Testis (tissue), 3 donors: ENCODE results near the gene GNG5. TPM values are rescaled to one million over a fixed set of nuclear protein-coding genes. Genes with fewer than 3 reads are reported as not detected.

Experiments used
- DNase-seq: peaks from one replicate; pipeline ENCODE4 v3.0.0-alpha.2; 2019
- H3K27ac ChIP-seq, 2 donors: fragments of 200-600 bp; sonication (generic); one replicate each; pipeline ENCODE4 v1.5.1; 2019
- H3K27me3 ChIP-seq: fragments of 200-600 bp; sonication (generic); one replicate; pipeline ENCODE4 v1.5.1; 2019
- H3K36me3 ChIP-seq: fragments of 200-600 bp; sonication (generic); one replicate; pipeline ENCODE4 v1.5.1; 2017; ENCODE audit warnings: low read depth; ENCODE audit errors: missing control alignments
- H3K4me1 ChIP-seq: fragments of 200-600 bp; sonication (generic); one replicate; pipeline ENCODE4 v1.5.1; 2019
- H3K4me3 ChIP-seq, 2 donors: fragments of 200-600 bp; sonication (generic); one replicate each; pipeline ENCODE4 v1.5.1; 2017 to 2019
- H3K9me3 ChIP-seq: fragments of 200-600 bp; sonication (generic); one replicate; pipeline ENCODE4 v1.5.1; 2017
- CTCF ChIP-seq, 3 experiments: fragments of 450-650 bp in 2 of 3; fragments of 200-600 bp in 1 of 3; sonication (generic) in 1 of 3; IDR thresholded peaks; one replicate each; pipeline ENCODE4 v1.5.1; 2016 to 2019; ENCODE audit warnings: antibody characterized with exemption in 3 of 3, mild to moderate bottlenecking in 2 of 3, moderate library complexity in 1 of 3
- POLR2A ChIP-seq: fragments of 450-650 bp; IDR thresholded peaks from one replicate; pipeline ENCODE4 v1.6.1; 2017; ENCODE audit warnings: antibody characterized with exemption, mild to moderate bottlenecking, moderate library complexity
- WGBS, 2 donors: methylation state at CpG; one replicate each; pipeline ENCODE4 v1.1.5; 2018; 5-methylcytosine and 5-hydroxymethylcytosine counted together
- intact Hi-C: fragments of 100-400 bp; cut with DNase I; formaldehyde crosslinking; loops from one replicate; pipeline ENCODE4 v1.15.1; 2023; ENCODE audit warnings: low total_unique reads
- polyA plus RNA-seq: library from polyadenylated mRNA; stranded (reverse); fragments of 350-450 nt; fragmentation: Illumina TruSeq; extraction: RNeasy Lipid Tissue Mini Kit (QIAGEN cat#74804); gene quantifications from one replicate; pipeline ENCODE4 v1.2.3, GENCODE V29; 2014; ENCODE audit warnings: low read depth, low replicate concordance; ENCODE audit not compliant: insufficient read depth
- total RNA-seq, 2 donors: library from RNA; depleted of rRNA; stranded (reverse); fragments of >200 nt; gene quantifications; one replicate each; pipeline ENCODE4 v1.2.3, GENCODE V29; 2016

Gene GNG5
- total and polyA plus RNA-seq, 3 donors from 2014 or later: 113 to 193 (median 143) TPM

DNA sequence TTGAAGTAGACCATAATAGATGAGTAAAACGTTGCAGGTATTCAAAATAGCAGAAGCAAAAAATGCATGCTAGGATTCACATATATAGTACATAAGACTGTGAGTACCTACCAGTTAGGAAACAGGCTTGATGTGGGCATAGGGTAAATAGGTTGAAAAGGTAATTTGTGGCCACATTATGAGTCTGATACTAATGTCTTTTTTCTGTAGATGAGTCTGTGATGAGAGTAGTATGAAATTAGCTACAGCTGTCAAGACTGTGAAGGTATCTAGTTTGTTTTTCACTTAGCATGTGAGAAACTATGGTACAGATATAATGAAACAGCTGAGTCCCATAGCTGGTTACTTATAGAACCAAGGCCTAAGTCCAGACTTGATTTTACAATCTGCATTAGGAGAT, 12.6 kb downstream of the GNG5 start:
- intact Hi-C loops: no loop called here
- no peak for DNase-seq
- no peaks in the 10 kb centered on the region for H3K36me3 ChIP-seq
- H3K9me3 ChIP-seq: no peaks in the 10 kb centered on the region
- WGBS, 2 donors: 81% methylated on average over 1 of the region's 1 CpG
- no peak overlapping the region for H3K4me3 ChIP-seq
- no peaks in the 10 kb centered on the region for H3K4me1 ChIP-seq
- H3K27me3 ChIP-seq: no peaks in the 10 kb centered on the region
- H3K27ac ChIP-seq: no peak overlapping the region
- TF ChIP-seq CTCF (IDR thresholded peaks at IDR 0.05) (no peak), POLR2A (no peak)

GRCh38 chr1:84492726-84493125, 13.7 kb downstream of the GNG5 start:
- no peak for TF ChIP-seq POLR2A
- TF ChIP-seq CTCF (IDR thresholded peaks at IDR 0.05): no peak
- WGBS, 2 donors: 76 to 82% methylated on average over 1 of the region's 1 CpG
- Histone ChIP-seq H3K4me1 (no peaks in the 10 kb centered on the region), H3K36me3 (no peaks in the 10 kb centered on the region), H3K27ac (no peak overlapping the region), H3K9me3 (no peaks in the 10 kb centered on the region), H3K4me3 (no peak overlapping the region), H3K27me3 (no peaks in the 10 kb centered on the region)
- DNase-seq: no peak
- intact Hi-C loops: no loop called here

DNA sequence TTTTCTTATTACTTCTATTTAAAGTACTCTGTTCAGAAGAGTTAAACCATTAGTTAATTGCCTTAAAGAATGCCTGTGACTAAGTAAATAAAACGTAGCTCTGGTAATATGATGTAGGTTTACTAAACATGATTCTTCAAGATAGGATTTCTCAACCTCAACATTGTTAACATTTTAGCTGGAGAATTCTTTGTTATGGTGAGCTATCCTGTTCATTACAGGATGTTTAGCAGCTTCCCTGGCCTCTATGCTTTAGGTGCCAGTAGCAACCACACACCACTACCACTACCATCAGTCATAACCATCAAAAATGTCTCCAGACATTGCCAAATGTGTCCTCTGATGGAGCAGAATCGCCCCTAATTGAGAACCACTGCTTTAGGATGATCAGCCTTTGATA, 16.6 kb downstream of the GNG5 start:
- intact Hi-C loops: no loop called here
- 89 to 91% methylated on average over 2 of the region's 2 CpGs for WGBS, 2 donors

DNA sequence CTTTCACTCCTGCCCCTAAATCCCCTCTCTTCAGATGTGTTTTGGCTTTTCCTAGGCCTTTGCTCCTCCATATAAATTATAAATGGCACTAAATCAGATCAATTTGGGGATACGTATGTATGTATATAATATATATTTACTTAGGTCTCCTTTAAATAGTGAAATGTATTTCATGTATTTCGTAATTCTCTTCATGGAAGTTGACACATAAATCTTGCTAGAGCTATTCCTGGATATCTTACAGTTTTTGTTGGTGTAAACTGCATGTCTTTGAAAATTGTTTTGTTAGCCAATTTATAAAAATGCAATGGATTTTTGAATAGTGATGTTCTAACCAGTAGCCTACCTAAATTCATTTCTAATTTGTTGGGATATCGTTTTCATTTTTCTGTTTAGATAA, 18.3 kb downstream of the GNG5 start:
- TF ChIP-seq POLR2A (no peak), CTCF (IDR thresholded peaks at IDR 0.05) (no peak)
- Histone ChIP-seq H3K27ac (no peak overlapping the region), H3K9me3 (no peaks in the 10 kb centered on the region), H3K36me3 (no peaks in the 10 kb centered on the region), H3K4me3 (no peak overlapping the region), H3K27me3 (no peaks in the 10 kb centered on the region), H3K4me1 (no peaks in the 10 kb centered on the region)
- DNase-seq: no peak
- intact Hi-C loops: no loop called here
- WGBS, 2 donors: 72 to 82% methylated on average over 3 of the region's 3 CpGs

More for the DNA sequence above, 16.6 kb downstream of the GNG5 start:
- Histone ChIP-seq H3K4me3 (no peak overlapping the region), H3K4me1 (no peaks in the 10 kb centered on the region), H3K36me3 (no peaks in the 10 kb centered on the region), H3K27ac (no peak overlapping the region), H3K27me3 (no peaks in the 10 kb centered on the region), H3K9me3 (no peaks in the 10 kb centered on the region)
- no peak for DNase-seq
- TF ChIP-seq CTCF (IDR thresholded peaks at IDR 0.05): no peak
- no peak for TF ChIP-seq POLR2A

DNA sequence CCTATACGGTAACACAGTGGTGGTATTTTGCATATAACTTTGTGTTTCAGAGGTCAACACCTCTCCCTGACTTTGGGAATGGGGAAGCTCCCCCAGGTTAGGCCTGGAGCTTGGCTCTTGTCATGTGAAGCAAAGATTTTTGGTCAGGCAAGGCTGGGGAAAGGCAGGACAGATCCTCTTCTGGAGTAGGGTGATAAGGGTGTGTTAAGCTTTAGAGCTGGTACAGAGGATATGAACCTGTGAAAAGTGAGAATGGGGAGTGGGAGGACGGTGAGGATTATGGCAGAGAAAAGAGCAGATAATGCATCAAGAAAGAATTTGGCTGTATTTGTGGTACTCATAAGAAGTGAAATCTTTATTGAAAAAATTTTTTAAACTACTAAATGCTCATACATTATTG, 25.1 kb downstream of the GNG5 start:
- H3K36me3 ChIP-seq: no peaks in the 10 kb centered on the region
- no peak overlapping the region for H3K27ac ChIP-seq
- H3K27me3 ChIP-seq: no peaks in the 10 kb centered on the region
- WGBS, 2 donors: 77 to 87% methylated on average over 2 of the region's 2 CpGs
- TF ChIP-seq CTCF (IDR thresholded peaks at IDR 0.05) (no peak), POLR2A (no peak)
- intact Hi-C loops: no loop called here
- no peak for DNase-seq
- no peak overlapping the region for H3K4me3 ChIP-seq
- H3K4me1 ChIP-seq: peaks cover 8% of the 10 kb centered on the region
- no peaks in the 10 kb centered on the region for H3K9me3 ChIP-seq
